Measurements from ENCODE around the gene ALOX5AP.

Gene ALOX5AP

GRCh38 chr13:30800107-30800506, 64.8 kb downstream of the ALOX5AP start:
- FAIRE-seq, result no peak

- FAIRE-seq, result no peak
Observed at GRCh38 chr13:30802501-30802900, 67.2 kb downstream of the ALOX5AP start.

- FAIRE-seq, result no peak
Observed at GRCh38 chr13:30802953-30803478, 67.7 kb downstream of the ALOX5AP start.

- no peak for FAIRE-seq
Observed at GRCh38 chr13:30803749-30804148, 68.4 kb downstream of the ALOX5AP start.

- FAIRE-seq, result no peak
Observed at GRCh38 chr13:30804474-30804873, 69.1 kb downstream of the ALOX5AP start.

- FAIRE-seq, result no peak
Observed at GRCh38 chr13:30805132-30805537, 69.8 kb downstream of the ALOX5AP start.

GRCh38 chr13:30805603-30806011, 70.3 kb downstream of the ALOX5AP start:
- FAIRE-seq, result no peak

GRCh38 chr13:30806784-30807183, 71.4 kb downstream of the ALOX5AP start:
- FAIRE-seq, result no peak

GRCh38 chr13:30807392-30807791, 72.0 kb downstream of the ALOX5AP start:
- FAIRE-seq, result no peak

GRCh38 chr13:30808600-30808999, 73.3 kb downstream of the ALOX5AP start:
- no peak for FAIRE-seq

- FAIRE-seq, result no peak
Observed at GRCh38 chr13:30809787-30810186, 74.4 kb downstream of the ALOX5AP start.

GRCh38 chr13:30810261-30810701, 74.9 kb downstream of the ALOX5AP start:
- FAIRE-seq, result no peak

GRCh38 chr13:30810801-30811200, 75.5 kb downstream of the ALOX5AP start:
- FAIRE-seq, result no peak

Data from colon (tissue), 2 donors.